ENCODE results near the gene FEZF2.

The FEZF2 gene

DNA sequence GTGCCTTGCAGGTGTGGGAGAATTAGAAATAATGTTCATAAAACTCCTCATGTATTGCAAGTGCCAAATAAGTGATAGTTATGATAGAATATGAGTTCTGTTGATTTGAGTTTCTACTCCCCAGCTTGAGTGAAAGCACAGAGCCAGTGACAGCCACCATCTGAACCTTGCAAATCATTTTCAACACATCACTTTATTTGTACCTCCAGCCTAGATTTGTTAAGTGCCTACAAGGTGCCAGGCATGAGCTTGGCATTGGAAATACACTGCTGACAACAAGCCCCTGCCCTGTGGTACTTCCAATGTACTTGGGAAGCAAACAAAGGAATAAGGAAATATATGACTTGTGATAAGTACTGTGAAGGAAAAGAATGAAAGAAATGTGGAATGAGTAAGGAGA lies 17.0 kb downstream of the FEZF2 start:
- ChIA-PET POLR2A (ENCODE audit: low non-redundant PET) (no interaction called here), CTCF (no interaction called here)
- no peak overlapping the region for H3K27ac ChIP-seq
- TF ChIP-seq CTCF (conservative IDR thresholded peaks at IDR 0.05; ENCODE audit: low read depth), result no peak
- no peak for DNase-seq (ENCODE audit: low spot score)

DNA sequence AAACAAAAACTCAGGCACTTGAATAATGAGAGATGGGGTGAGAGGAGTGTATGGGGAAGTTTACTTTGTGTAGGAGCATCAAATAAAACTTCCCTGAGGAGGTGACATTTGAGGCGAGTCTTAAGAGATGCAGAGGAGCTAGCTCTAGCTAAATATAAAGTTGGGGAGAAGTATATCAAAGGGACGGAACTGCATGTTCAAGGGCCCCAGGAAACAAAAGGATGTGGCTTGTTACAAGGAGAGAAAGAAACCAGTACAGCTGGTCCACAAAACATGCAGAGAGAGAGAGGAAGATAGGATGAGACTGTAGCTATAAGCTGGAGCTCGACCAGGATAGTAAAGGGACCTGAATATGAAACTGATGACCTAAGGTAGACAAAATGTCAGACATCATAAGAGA lies 17.6 kb downstream of the FEZF2 start:
- ChIA-PET POLR2A (ENCODE audit: low non-redundant PET) (no interaction called here), CTCF (no interaction called here)
- DNase-seq (ENCODE audit: low spot score), result no peak

DNA sequence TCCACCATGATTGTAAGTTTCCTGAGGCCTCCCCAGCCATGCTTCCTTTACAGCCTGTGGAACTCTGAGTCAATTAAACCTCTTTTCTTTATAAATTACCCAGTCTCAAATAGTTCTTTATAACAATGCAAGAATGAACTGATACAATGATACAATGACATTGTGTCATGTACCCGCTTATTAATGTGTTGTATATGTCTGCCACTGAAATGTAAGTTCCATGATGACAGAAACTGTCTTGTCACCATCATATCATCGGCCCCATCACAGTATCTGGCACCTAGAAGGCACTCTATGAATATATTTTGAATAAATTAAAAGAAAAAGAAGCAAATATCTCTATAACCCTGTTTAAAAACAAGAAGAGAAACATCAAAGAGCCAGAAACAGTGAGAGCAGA lies 29.6 kb downstream of the FEZF2 start:
- H3K27ac ChIP-seq, result no peak overlapping the region
- no peak for DNase-seq (ENCODE audit: low spot score)
- ChIA-PET POLR2A (ENCODE audit: low non-redundant PET) (no interaction called here), CTCF (no interaction called here)
- no peak for TF ChIP-seq CTCF (conservative IDR thresholded peaks at IDR 0.05; ENCODE audit: low read depth)

More for the DNA sequence above, 17.6 kb downstream of the FEZF2 start:
- TF ChIP-seq CTCF (conservative IDR thresholded peaks at IDR 0.05; ENCODE audit: low read depth), result no peak
- no peak overlapping the region for H3K27ac ChIP-seq

DNA sequence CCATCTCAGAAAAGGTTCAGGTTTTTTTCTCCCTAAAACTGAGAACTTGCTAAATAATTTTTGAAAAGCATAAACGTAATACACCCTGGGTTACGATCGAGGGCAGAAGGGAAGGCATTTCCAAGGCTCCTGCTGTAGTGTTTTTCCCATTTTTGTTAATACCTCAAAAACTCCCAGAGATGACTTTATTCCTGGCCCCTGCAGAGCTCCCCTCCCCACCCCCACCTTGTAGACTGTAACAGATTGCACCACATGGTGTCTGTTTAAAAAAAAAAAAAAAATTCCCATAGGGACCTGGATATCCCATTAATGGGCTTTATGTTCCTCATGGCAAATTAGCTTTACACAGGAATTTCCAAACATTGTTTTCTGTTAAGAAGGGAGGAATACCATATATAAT lies 38.2 kb downstream of the FEZF2 start:
- no peak for DNase-seq (ENCODE audit: low spot score)
- ChIA-PET POLR2A (ENCODE audit: low non-redundant PET) (no interaction called here), CTCF (no interaction called here)
- TF ChIP-seq CTCF (conservative IDR thresholded peaks at IDR 0.05; ENCODE audit: low read depth), result no peak
- H3K27ac ChIP-seq, result no peak overlapping the region

- TF ChIP-seq CTCF (conservative IDR thresholded peaks at IDR 0.05; ENCODE audit: low read depth), result peak; percentile 71
- no peak overlapping the region for H3K27ac ChIP-seq
- no peak for DNase-seq (ENCODE audit: low spot score)
- CTCF ChIA-PET, result interaction anchor here (0.7 kb wide), 1 partner anchor 1380 kb away, joined by 3 read pairs; no protein-coding TSS in a partner anchor
- POLR2A ChIA-PET (ENCODE audit: low non-redundant PET), result no interaction called here
These were observed 40.5 kb downstream of the FEZF2 start for GRCh38 chr3:62332835-62333244.

DNA sequence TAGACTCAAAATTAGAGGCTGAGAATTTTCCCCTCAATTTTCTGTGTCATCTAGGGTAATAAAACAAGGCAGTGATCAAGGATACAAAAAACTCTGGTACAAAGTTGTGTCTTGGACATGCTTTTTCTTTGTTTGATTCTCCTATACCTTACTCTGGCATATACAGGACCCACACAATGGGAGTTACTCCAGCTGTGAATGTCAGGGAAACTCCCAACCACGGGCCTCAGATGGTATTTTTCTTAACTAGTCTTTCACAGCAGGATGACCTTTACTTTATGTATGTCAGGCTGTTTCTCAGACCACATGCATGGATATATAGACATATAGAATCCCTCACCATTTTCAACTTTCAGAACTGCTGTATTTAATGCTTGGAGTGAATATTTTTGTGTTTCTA lies 41.3 kb downstream of the FEZF2 start:
- ChIA-PET CTCF (interaction anchor here (0.5 to 1.1 kb wide), 3 partner anchors 227 to 321 kb away, joined by 3 to 4 read pairs (median 3); no protein-coding TSS in a partner anchor), POLR2A (ENCODE audit: low non-redundant PET) (no interaction called here)
- TF ChIP-seq CTCF (conservative IDR thresholded peaks at IDR 0.05; ENCODE audit: low read depth), result no peak
- DNase-seq (ENCODE audit: low spot score), result no peak
- H3K27ac ChIP-seq, result no peak overlapping the region

DNA sequence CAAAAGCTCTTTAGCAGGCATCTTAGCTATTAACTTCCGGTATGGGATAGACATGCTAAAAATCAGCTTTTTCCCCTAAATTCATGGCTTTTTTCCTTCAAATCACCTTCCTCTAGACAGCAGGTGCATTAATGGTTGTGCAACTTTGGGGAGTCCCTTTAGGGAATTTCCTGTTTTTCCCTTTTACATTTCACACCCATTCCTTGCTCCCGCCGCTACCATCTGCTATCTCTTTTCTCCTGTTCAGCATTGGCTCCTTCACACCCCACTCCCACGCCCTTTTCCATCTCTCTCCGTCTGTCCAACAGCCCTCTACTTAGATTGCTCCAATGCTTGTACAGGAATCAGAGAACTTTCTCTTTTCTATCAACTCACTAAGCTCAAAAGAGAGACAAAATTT lies 43.4 kb downstream of the FEZF2 start:
- H3K27ac ChIP-seq, result no peak overlapping the region
- CTCF ChIA-PET, result no interaction called here
- DNase-seq (ENCODE audit: low spot score), result no peak
- POLR2A ChIA-PET (ENCODE audit: low non-redundant PET), result no interaction called here
- TF ChIP-seq CTCF (conservative IDR thresholded peaks at IDR 0.05; ENCODE audit: low read depth), result no peak

All from RWPE1 (cell line).